SHP77 treated with DMSO at 0.1 percent for 48 hours (cell line): Measurements from ENCODE around the gene DGAT2.

Experiments
- DNase-seq: peaks from one replicate; lab custom pipeline; 2025; lab: John Stamatoyannopoulos, UW

Gene DGAT2

GRCh38 chr11:75802021-75802912, 33.7 kb downstream of the DGAT2 start:
- DNase-seq: no peak

DNA sequence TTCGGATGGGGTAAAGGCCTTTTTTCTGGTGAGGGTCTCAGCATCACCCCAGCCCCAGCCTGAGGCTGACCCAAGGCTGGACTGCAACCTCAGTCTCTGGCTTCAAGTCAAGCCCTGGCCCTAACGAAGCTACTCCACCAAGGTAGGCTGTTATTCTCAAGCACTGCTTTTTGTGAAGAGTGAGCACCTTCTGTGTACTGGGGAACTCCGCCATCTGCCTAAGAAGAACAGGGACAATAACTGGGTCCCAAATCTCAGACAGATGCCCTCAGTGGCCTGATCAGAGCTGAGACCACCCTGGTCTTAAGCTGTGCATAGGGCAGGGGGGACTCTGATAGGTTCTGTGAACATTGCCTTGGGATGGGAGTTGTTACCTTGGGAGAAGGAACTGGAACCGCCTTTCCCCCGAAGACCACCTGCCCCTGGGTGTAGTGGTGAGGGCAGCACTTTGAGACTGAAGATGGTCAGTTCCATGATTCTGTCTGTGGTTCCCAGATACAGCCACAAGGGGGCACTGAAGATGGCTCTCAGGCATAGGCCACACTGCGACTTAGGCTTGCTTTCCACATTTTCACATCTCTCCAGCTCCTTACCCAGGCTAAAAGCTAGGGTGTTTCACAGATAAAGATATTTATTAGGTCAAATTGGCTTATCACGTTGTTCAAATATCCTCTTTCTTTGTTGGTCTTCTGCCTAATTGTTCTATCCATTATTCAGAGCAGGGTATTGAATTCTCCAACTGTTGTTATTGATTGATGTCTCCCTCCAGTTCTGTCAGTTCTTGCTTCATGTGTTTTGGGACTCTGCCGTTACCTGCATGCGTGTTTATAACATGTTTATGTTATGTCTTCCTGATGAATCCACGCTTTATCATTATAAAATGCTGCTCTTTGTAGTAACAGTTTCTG, 34.6 kb downstream of the DGAT2 start:
- peak; percentile 51 for DNase-seq

DNA sequence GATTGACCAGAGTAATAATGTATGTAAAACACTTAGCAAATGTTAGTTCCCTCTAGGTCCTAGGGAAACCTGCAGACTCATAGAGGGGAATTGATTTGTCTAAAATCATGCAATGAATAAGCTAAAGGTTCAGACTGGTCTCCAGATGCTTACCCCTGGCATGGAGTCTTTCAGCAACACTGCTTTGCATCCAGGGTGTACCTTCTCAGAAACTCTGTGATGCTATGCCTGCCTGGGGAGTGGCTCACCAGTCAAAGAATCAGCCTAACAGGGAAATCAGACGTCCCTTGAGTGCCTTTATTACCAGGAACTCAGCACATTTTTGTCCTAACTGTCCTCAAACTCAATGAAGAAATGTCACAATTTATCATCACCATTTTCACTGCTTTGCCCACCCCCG, 40.5 kb downstream of the DGAT2 start:
- DNase-seq: no peak

DNA sequence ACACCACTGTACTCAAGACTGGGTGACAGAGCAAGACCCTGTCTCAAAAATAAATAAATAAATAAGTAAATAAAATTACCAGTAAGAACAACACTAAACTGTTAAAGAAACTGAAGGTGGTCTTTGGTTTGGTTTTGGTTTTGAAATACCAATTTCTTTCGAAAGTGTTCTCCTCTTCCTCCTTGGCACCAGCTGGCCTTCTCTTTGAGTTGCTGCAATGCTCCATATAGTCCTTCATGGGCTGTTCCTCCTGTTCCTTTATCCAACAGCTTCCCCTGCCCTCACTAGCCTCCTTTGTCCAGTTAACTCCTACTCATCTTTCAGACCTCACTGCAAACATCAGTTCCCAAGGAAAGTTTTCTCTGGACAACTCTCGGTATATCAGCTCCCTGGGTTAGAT, 41.4 kb downstream of the DGAT2 start:
- no peak for DNase-seq

DNA sequence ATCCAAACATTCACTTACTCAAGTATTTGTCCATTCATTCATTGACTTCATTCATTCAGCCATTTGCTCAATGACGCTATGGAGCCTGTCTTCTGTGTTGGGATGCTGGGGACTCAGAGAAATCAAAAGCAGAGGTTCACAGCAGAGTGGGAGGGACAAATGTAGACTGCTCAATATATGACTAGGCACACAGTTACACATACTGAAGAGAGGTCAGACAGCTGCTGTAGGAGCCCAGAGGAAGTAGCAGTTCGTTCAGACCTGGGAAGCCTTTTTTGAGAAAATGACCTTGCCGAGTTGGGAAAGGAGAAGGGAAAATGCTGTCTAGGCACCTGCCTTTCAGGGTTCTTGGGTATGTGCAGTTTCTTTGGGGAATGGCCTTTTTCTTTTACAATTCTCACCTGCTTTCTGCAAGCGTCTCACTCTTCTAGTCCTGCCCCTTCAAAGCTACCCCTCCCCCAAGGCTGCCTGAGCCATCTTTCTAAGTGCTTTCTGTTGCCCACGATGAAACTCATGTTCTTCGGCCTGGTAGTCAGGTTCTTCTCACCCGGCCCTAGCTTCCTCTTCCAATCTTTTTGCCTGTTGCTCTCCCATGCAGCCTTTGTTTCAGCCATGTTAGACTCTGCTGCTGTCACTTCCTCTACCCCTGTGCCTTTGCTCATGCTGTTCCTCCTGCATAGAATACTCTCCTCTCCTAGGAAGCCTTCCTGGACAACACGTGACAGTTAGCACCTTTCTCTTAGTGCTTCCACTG, 42.2 kb downstream of the DGAT2 start:
- no peak for DNase-seq

GRCh38 chr11:75811485-75811884, 42.9 kb downstream of the DGAT2 start:
- DNase-seq: no peak

- no peak for DNase-seq
Measured at GRCh38 chr11:75812542-75813040, 44.0 kb downstream of the DGAT2 start.

GRCh38 chr11:75813124-75813523, 44.5 kb downstream of the DGAT2 start:
- no peak for DNase-seq

DNA sequence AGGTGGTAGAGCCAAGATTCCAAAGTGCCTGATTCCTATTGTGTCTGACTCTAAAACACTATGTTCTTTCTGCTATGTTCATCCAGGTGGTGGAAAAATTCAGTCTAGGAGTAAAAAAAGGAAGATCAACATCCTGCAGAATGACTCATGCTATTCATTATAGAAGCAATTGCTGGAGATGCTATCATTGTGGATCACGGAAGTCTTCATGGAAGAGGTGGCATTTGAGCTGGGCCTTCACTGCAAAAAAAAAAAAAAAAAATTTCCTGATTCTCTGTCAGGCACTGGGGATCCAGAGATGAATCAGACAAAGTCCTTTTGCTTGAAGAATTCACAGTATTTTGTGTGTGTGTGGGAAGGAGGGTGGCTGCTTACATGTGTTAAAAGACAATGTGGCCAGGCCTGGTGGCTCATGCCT, 45.1 kb downstream of the DGAT2 start:
- DNase-seq: peak; percentile 5

GRCh38 chr11:75814363-75814676, 45.7 kb downstream of the DGAT2 start:
- DNase-seq: no peak

GRCh38 chr11:75814677-75815344, 46.2 kb downstream of the DGAT2 start, which contains the start of gene UVRAG:
UVRAG (plus strand) TSS chr11:75815210; CDS start chr11:75815408, 198 bp downstream.
- DNase-seq: peak; percentile 99

GRCh38 chr11:75815345-75816168, 47.0 kb downstream of the DGAT2 start:
- DNase-seq: peak; percentile 34

GRCh38 chr11:75816561-75817239, 48.1 kb downstream of the DGAT2 start:
- DNase-seq: no peak

DNA sequence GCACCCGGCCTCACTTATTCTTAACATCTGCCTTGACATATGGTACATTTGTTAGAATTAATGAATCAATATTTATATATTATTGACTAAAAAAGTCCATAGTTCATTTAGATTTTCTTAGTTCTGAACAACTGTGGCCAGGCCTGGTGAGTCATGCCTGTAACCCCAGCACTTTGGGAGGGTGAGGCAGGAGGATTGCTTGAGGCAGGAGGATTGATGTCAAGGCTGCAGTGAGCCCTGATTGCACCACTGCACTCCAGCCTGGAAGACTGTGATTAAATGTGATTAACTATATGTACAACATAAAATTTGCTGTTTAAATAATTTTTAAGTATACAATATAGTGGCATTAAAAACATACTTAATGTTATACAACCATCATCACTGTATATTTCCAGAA, 52.1 kb downstream of the DGAT2 start:
- no peak for DNase-seq

DNA sequence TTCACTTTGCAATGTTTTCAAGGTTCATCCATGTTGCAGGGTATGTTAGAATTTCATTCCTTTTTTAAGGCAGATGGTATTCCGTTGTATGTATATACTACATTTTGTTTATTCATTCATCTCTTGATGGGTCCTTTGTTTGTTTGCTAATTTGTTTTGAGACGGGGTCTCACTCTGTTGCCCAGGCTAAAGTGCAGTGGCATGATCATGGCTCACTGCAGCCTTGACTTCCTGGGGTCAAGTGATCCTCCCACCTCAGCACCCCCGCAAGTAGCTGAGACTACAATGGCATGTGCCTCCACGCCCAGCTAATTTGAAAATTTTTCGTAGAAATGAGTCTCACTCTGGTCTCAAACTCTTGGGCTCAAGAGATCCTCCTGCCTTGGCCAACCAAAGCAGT, 52.6 kb downstream of the DGAT2 start:
- no peak for DNase-seq

DNA sequence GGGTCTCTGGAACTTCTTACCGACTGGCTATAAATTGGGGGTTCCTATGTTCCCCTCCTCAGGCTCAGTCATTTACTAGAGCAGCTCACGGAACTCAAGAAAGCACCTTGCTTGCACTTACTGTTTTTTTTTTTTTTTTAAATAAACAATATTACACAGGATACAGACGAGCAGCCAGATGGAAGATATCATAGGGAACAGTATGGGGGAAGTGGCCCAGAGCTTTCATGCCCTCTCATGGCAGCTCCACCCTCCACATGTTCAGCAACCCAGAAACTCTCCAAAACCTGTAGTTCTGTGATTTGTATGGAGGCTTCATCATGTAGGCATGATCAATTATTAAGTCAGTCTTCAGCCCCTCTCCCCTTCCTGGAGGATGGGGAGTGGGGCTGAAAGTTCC, 54.0 kb downstream of the DGAT2 start:
- no peak for DNase-seq

GRCh38 chr11:75823415-75823814, 54.8 kb downstream of the DGAT2 start:
- no peak for DNase-seq

GRCh38 chr11:75823946-75824345, 55.4 kb downstream of the DGAT2 start:
- no peak for DNase-seq

GRCh38 chr11:75826461-75827230, 58.1 kb downstream of the DGAT2 start:
- no peak for DNase-seq
